ENCODE measurements around the gene CCL22.

Gene CCL22

DNA sequence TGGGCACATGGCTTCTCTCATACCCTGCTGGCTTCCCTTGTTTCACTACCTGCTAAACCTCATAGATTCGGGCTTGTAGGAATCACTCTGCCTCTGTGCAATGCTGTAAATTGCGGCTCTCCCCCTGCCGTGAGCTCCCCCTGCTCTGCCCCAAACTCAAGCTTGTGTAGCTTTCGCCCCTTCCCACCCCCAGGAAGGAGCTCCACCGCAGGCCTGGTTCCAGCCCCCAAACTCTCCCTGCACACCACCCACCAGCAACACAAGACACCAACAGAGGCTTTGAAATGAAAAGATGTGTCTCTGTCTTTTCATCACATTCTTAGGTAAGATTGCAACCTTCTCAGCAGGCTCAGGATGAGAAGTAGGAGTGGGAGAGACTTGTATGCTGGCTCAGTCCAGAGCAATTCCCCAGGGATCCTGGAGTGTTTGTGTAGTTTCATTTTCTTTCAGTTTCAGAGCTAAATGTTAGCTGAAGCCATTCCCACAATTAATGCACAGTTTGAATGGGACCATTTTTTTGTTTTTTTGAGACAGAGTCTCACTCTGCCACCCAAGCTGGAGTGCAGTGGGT lies 27.9 kb downstream of the CCL22 start:
- H3K36me3 Mint-ChIP-seq (ENCODE audit: low read depth) = peaks cover 5% of the 10 kb centered on the region

DNA sequence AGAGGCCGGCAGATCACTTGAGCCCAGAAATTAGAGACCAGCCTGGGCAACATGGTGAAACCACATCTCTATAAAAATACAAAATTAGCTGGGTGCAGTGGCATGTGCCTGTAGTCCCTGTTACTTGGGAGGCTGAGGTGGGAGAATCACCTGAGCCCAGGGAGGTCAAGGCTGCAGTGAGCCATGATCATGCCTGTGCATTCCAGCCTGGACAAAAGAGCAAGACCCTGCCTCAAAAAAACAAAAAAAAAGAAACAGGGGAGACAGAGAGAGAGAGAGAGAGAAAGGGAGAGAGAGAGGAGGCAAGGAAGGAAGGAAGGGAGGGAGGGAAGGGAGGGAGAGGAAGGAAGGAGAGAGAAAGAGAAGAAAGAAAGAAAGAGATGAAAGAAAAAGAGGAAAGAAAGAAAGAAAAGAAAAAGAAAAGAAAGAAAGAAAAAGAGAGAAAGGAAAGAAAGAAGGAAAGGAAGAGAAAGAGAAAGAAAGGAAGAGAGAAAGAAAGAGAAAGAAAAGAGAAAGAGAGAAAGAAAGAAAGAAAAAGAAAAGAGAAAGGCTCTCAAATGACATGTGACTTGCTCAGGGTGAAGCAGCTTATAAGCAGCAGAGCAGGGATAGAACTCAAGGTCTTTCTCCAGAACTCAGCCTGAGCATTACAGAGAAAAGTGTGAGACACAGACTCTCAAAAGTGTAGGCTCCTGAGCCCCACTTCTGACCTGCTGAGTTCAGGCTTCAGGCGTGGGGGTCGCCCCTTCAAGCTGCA lies 29.2 kb downstream of the CCL22 start:
- H3K4me3 Mint-ChIP-seq = no peak overlapping the region
- H3K27me3 Mint-ChIP-seq (ENCODE audit: low read depth) = peaks cover 5% of the 10 kb centered on the region
- peaks cover 42% of the 10 kb centered on the region for H3K4me1 Mint-ChIP-seq
- peaks cover 2% of the 10 kb centered on the region for H3K9me3 Mint-ChIP-seq
- H3K27ac Mint-ChIP-seq = peak overlapping the region in 1 of 3 experiments; percentile 87
- TF ChIP-seq, protein P1, sequence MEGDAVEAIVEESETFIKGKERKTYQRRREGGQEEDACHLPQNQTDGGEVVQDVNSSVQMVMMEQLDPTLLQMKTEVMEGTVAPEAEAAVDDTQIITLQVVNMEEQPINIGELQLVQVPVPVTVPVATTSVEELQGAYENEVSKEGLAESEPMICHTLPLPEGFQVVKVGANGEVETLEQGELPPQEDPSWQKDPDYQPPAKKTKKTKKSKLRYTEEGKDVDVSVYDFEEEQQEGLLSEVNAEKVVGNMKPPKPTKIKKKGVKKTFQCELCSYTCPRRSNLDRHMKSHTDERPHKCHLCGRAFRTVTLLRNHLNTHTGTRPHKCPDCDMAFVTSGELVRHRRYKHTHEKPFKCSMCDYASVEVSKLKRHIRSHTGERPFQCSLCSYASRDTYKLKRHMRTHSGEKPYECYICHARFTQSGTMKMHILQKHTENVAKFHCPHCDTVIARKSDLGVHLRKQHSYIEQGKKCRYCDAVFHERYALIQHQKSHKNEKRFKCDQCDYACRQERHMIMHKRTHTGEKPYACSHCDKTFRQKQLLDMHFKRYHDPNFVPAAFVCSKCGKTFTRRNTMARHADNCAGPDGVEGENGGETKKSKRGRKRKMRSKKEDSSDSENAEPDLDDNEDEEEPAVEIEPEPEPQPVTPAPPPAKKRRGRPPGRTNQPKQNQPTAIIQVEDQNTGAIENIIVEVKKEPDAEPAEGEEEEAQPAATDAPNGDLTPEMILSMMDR (IDR thresholded peaks at IDR 0.05; ENCODE audit: unreplicated experiment in 3 of 3) = no peak
- H3K36me3 Mint-ChIP-seq (ENCODE audit: low read depth) = peaks cover 5% of the 10 kb centered on the region

More for the DNA sequence above, 27.9 kb downstream of the CCL22 start:
- peaks cover 5% of the 10 kb centered on the region for H3K27me3 Mint-ChIP-seq (ENCODE audit: low read depth)
- TF ChIP-seq, protein P1 (IDR thresholded peaks at IDR 0.05; ENCODE audit: unreplicated experiment in 3 of 3) = no peak
- peaks cover 2% of the 10 kb centered on the region for H3K9me3 Mint-ChIP-seq
- peaks cover 42% of the 10 kb centered on the region for H3K4me1 Mint-ChIP-seq
- peak overlapping the region in 2 of 3 experiments; percentile 8 to 24 for H3K4me3 Mint-ChIP-seq
- H3K27ac Mint-ChIP-seq = peak overlapping the region; percentile 87 to 96 (median 87)

DNA sequence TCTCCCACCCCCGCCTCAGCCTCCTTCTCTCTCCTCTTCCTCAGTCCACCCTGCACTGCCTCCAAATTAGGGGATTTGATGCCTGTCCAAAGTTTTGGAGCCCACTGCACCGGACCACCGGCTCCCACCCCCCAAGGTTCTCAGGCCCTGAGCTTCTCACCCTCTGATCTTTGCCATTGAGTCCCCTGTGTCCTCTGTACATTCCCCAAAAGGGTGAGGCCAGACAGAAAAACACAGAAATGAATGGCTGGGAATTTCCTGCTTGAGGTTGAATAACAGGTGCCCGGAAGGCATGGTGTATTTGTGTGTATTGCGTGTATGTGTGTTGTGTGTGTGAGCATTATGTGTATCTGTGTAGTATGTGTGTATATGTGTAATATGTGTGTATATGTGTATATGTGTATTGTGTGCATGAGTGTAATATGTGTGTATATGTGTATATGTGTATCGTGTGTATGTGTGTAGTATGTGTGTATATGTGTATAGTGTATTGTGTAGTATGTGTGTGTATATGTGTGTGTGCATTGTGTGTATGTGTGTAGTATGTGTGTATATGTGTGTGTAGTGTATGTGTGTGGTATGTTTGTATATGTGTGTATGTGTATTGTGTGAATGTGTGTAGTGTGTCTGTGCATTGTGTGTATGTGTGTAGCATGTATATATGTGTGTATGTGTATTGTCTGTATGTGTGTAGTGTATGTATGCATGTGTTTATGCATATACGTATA lies 29.9 kb downstream of the CCL22 start:
- H3K9me3 Mint-ChIP-seq = peaks cover 2% of the 10 kb centered on the region
- TF ChIP-seq, protein P1 (IDR thresholded peaks at IDR 0.05; ENCODE audit: unreplicated experiment in 3 of 3) = no peak
- H3K4me1 Mint-ChIP-seq = peaks cover 38% of the 10 kb centered on the region
- H3K4me3 Mint-ChIP-seq = no peak overlapping the region
- no peaks in the 10 kb centered on the region for H3K36me3 Mint-ChIP-seq (ENCODE audit: low read depth)
- peak overlapping the region in 2 of 3 experiments; percentile 0 to 73 for H3K27ac Mint-ChIP-seq
- peaks cover 5% of the 10 kb centered on the region for H3K27me3 Mint-ChIP-seq (ENCODE audit: low read depth)

DNA sequence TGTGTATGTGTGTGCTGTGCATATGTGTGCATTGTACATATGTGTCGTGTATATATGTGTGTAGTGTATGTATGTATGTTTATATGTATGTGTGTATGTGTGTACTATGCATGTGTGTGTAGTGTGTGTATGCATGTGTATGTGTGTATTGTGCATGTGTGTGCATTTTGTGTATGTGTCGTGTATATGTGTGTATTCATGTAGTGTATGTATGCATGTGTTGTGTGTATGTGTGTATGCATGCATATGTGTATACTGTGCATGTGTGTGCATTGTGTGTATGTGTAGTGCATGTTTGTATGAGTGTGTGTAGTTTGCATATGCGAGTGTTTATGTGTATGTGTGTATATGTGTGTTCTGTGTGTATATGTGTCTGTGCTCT lies 30.5 kb downstream of the CCL22 start:
- Mint-ChIP-seq H3K36me3 (ENCODE audit: low read depth) (no peaks in the 10 kb centered on the region), H3K4me3 (no peak overlapping the region), H3K27me3 (ENCODE audit: low read depth) (peaks cover 5% of the 10 kb centered on the region), H3K4me1 (peaks cover 32% of the 10 kb centered on the region), H3K9me3 (peaks cover 2% of the 10 kb centered on the region), H3K27ac (peak overlapping the region in 2 of 3 experiments; percentile 0 to 73)
- TF ChIP-seq, protein P1 (IDR thresholded peaks at IDR 0.05; ENCODE audit: unreplicated experiment in 3 of 3) = no peak

DNA sequence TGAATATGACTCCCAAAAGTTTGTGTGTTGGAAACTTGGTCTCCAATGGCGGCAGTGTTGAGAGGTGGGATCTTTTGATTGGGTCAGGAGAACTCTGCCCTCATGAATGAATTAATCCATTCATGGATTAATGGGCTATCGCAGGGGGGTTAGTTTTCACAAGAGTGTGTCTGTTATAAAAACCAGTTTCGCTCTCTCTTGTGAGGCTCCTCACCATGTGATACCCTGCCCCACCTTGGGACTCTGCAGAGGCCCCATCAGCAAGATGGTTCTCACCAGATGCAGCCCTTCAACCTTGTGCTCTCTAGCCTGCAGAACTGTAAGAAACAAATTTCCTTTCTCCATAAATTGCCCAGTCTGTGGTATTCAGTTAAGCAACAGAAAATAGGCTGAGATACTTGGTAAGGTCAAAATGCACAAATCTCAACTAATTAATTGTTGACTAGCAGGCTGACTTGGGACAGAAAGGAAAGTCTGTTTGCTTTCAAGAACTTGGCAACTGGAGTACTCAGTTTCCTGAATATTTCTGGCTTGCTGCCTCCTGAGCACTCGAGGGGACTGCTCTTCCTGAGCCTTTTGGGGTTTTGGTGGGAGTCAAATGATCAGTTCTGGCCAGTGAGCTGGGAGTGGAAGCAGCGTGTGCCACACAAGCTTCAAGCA lies 32.2 kb downstream of the CCL22 start:
- Mint-ChIP-seq H3K36me3 (ENCODE audit: low read depth) (no peaks in the 10 kb centered on the region), H3K27me3 (ENCODE audit: low read depth) (peaks cover 5% of the 10 kb centered on the region), H3K4me1 (peaks cover 27% of the 10 kb centered on the region), H3K27ac (peak overlapping the region; percentile 76 to 90 (median 82)), H3K9me3 (peaks cover 2% of the 10 kb centered on the region), H3K4me3 (peak overlapping the region in 1 of 3 experiments; percentile 19)
- TF ChIP-seq, protein P1 (IDR thresholded peaks at IDR 0.05; ENCODE audit: unreplicated experiment in 3 of 3) = no peak
